NCI-H748 treated with DMSO at 0.1 percent for 48 hours (cell line): ENCODE data around the gene TBC1D14.
"Not testable (repeated sequence)": the region's sequence is repeated elsewhere in the genome, so short reads cannot be mapped to it uniquely, and the experiment has no call there.

ENCODE experiments used
- DNase-seq: peaks from one replicate; lab custom pipeline; 2025; lab: John Stamatoyannopoulos, UW

The TBC1D14 gene

DNA sequence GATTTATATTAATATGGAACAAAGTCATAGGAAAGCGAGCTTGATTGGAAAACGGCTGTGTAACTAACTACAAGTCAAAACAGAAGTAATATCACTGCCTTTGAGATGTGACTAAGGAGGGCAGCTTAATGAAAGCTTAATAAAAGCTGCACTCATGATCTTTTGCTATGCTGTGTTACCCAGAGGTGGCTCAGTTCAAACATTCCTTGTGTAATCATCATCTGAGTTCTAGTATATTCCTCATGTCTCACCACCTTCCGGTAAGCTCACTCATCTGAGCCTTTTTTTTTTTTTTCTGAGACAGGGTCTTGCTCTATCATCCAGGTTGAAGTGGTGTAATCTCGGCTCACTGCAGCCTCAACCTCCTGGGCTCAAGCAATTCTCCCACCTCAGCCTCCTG, 153.2 kb downstream of the TBC1D14 start:
- no peak for DNase-seq

DNA sequence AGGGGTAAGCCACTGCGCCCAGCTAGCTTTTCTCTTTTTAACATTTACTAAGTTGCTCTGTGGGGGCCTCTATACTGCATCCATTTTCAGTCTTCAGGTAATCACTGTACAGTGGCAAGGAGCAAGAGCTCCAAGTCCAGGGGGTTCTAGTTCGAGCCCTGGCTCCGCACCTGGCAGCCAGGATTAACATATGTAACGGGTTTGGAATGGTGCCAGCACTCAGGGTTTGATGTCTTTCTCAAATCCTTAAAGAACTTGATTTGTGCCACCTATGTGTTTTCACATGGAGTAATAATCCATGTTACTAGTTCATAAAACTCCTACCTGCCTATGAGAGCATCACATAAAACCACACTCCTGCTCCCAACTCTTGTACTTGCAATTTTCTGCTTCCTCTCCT, 153.7 kb downstream of the TBC1D14 start:
- DNase-seq: no peak

DNA sequence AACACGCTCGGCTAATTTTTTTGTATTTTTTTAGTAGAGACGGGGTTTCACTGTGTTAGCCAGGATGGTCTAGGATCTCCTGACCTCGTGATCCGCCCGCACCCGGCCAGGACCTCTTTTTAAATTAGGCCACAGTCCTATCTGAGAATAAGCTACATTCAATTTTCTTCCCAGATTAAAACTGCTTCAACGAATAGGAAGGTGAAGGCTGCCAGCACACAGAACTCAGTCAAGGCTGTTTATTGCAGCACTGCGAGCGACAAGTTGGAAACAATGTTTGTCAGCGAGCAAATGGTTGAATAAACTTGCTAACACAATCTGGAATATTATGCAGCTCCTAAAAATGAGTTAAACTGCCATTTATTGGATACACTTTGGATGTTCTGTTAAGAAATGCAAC, 156.4 kb downstream of the TBC1D14 start:
- DNase-seq: no peak

DNA sequence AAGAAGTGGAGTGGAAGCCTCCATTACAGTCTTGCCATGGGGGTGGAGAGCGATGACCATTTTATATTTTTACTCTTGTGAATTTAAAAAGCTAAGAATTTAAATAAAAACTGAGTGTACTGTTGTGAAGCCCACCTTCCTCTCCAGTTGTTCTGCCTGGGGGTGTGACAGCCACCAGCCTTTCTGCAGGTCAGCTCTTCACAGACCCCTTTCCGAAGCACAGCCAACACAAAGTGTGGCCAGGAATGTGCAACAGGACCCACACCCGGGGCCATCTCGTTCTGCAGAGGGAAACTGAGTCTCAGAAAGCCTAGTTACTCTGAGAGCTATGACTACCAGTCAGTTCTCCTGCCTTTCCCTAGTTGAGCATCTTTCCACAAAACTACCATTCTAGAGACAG, 156.9 kb downstream of the TBC1D14 start:
- no peak for DNase-seq

DNA sequence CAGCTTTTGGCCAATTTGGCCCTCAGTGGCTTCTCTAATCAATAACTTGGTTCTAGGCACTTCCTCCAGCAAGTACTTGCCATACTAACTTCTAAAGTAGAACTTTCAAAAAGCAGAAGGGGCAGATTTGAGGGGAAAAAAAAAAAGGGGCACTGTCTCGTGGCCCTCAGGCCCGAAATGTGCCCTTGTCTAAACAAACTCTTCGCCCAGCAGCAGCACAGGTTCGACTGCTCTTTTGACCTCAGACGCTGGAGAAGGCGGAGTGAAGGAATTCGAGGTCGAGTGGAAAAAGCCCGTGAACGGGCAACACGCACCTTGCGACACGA, 157.5 kb downstream of the TBC1D14 start:
- no peak for DNase-seq

DNA sequence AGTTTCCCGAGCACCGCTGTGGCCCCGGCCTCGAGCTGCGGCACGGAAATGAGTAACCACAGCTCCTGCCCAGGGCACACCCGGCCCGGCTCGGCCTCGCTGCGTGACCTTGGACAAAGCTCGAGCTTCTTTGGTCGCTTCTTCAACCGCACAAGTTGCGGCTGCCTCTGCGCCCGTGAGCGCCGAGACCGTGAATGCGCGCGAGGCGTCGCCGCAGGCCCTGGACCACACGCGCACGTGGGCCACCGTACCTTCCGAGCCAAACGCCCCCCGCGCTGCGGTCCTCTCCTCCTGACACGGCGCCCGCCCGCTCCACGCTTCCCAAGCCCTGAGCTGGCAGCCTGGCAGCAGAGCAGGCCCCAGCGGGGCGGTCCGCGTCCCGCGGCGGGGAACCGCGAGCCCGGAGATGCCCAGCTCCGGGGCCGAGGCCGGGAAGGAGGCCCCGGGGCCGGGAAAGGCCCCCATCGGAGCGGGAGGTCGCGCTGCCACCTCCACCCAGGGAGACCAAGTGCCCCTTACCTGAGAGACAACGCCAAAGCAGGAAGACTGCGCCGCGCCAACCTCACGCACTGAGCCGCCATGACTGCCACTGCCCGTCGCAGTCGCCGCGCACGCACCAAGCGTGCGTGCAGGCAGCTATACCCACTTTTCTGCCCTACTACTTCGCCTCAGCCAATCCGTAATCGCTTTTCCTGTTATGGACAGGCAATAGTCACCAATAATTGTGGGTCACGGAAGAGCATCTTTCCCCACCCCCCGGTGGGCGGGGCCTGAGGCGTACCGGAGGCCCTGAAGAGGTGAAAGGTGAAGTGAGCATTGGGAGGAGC, 158.0 kb downstream of the TBC1D14 start, which contains the start of gene GRPEL1:
Gene GRPEL1 (minus strand): TSS at position 613 of the 827 bp plus-strand sequence. CDS start 32 bp downstream, at position 581.
- peak; percentile 93 for DNase-seq

DNA sequence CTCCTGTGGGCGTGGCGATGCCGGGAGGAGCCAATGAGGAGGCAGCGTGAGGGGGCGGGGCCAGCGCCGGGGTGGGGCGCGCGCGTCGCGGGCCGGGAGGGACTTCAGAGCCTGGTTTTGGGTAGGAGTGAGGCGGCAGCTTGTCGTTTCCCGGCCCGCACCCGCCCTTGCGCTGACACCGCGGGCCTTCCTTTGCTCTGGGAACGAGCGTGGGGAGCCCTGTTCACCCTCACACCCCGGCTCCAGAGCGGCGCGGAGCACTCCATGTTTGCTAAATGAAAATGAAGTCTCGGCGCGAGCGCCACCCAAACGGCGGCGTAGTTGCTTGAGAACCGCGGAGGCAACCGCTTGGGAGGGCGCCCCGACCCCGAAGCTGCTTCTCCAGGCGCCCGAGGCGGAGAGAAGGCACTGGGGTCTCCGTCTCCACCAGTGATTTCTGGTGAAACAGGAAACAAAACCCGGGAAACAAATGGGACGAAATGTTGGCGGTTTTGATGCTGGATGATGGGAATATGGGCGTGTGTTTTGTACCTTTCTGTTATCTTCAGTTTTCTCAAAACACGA, 158.7 kb downstream of the TBC1D14 start:
- DNase-seq: no peak

DNA sequence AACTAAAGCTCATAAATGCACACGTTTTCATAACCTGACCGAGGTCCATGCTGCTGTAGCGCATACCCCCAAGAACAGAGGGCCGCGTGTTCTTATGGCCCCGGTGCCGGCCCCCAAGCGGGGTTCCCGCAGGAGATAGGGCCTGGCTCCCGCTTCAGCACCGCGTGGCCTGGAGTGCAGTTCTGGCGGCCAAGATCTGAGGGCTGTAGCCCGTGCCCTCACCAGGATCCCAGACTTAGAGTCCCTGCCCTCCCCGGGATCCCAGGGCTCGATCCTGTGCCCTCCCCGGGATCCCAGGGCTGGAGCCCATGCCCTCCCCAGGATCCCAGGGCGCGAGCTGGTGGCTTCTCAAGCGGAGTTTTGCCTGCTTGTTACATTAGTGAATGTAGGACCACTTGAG, 159.3 kb downstream of the TBC1D14 start:
- no peak for DNase-seq

DNA sequence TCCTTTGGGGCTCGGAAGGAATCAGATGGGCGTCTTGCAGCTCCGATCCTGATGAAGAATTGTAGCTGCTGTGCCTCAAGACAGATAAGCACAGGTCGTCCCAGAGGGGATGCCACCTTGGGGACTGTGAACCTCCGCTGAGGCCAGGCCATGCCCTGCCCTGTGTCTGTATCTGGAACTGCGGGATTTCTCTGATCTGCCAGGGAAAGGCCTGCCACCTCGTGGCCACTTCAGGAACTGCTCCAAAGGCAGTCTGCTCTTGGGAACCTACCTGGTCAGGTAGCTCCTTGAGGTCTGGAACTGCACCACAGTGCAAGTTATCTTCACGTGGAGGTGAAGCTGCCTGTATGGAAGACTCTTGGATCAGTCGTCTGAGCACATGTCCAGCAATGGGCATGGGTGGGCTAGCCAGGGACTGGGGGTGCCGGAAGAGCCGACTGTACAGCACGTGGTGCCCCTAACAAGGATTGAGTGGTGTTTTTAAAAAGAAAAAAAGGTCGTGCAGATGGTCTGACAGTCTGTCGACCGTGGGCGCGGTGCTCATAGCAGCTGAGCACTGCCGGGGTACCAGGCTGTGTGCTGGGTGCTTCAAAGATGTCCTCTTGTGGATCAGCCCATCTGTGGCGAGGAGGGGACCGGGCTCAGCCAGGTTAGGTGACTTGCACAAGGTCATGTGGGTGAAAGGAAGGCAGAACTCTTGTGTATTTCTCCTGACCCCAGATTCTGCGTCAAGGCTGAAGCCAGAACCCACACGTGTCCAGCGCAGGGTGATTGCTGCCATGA, 161.3 kb downstream of the TBC1D14 start:
- DNase-seq: peak; percentile 54

DNA sequence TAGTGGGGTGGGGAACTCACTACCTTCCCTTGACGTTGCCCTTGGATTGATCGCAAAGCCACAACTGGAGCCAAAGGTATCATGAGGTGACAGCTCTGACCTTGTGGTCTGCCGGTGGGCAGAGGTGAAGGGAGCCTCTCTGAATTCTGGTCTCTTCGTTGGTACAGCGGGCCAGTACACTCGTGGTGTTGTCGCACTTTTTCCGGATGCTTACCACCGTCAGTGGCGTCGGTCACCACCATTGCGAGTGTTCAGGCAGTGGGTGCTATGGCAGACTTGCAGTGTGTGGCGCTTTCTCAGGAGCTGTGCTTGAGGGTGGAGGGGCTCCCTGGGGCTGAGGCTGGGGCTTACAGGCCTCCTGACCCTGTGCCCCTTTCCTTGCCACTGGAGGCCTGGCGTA, 163.4 kb downstream of the TBC1D14 start:
- DNase-seq: no peak

DNA sequence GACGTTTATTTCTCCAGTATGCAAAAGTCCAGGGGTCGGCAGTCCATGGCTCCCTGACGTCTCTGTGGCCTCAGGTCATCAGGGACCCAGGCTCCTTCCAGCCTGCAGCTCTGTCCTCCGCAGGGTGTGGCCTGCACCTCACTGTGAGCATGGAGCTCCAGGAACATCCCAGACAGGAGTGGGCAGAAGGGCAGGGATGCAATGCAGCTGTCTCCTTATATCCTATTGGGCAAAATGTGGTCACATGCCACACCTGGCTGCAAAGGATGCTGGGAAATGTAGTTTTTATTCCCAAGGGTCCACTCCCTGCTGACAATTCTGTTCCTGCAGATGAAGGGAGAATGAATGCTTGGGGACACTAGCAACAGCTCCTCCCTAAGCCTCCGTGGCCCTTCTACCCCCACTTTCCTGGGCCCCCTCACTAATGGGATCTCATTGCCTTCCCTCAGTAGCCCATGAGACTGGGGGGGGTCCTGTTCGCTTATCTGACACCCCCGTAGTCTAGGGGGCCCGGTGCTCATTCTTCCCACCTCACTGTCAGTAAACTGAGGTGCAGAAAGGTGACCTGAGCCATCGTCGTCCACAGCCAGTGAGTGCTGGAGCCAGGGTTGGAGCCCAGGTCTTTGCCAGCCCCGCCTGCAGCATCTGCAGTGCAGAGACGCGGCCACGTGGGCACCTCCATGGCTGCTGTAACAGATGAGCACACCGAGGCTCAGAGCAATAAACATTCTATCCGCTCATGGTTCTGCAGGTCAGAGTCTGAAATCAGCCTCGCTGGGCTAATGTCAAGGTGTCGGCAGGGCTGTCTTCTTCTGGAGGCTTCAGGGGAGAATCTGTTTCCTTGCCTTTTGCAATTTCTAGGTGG, 164.1 kb downstream of the TBC1D14 start:
- DNase-seq: peak; percentile 3

DNA sequence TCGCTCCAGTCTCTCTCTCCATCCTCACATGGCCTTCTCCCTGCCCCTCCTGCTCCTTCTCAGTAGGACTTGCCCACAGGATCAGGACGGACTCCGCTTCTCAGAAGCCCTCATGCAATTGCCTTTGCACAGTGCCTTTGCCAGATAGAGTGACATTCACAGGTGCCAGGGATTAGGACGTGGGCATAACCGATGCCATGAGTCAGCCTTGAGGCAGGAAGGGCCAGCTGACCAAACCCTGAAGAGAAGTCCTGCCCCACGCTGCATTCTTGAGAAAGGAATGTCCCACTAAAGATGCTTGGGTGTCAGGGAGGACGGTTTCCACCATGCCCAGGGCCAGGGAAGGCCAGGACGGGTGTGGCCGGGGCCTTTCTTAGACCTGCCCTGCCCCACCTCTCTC, 164.8 kb downstream of the TBC1D14 start:
- DNase-seq: no peak

DNA sequence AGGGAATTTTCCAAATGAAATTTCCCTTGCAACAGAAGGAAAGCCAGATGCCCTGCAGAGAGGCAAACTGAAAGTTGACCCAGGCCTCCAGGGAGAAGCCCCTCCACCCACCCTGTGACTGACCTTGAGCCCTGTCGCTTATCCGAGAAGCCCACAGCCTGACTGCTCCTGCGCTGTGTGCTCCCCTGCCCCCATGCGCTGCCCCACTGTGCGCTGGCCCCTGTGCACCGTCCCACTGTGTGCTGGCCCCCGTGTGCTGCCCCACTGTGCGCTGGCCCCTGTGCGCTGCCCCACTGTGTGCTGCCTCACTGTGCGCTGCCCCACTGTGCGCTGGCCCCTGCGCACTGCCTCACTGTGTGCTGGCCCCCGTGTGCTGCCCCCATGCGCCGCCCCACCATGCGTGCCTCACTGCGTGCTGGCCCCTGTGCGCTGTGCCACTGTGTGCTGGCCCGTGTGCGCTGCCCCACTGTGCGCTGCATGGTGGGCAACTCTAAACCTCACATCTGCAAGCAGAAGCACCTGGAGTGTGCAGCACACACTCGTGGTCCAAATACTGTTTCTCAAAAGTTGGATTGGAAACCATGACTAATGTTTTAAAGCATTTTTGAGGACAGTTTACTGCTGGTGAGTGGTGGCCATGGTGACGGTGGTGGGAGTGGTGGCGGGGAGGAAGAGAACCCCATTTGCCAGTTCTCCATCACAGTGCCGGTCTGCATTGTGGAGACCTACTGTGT, 166.5 kb downstream of the TBC1D14 start:
- DNase-seq: no peak

DNA sequence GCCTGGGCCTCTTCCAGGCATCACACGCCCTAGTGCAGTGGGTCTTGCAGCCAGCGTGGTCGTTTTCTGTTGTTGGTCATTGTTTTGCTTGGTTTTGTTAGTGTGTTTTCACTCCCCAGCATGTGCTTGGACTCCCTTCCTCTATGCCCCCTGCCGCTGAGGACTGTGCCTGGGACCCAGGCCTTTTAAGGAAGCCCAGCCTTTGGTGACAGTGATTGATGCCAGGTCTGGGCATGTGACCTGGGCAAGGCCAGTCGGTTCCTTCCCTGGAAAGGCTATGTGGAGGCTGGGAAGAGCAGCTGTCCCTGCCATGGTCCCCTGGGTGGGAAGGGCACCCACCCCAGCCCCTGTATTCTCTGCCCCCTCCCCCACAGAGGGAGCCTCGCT, 167.1 kb downstream of the TBC1D14 start:
- no peak for DNase-seq

DNA sequence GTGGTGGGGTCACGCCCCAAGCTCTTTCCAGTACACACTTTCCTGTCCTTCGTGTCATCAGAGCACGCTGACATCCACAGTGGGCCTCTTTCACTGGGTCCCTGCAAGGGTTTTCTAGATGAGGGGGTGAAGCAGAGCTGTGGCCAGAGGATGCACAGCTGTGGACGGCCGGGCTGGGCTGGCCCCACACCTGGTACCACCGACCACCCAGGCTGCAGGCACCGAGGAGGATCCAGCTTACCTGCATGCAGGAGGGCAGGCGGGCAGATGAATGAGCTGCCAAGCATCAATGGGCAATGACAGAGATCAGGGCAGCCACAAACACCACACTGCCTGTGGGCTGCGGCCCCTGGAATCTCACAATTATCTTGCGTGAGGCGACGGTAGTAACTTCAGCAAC, 167.7 kb downstream of the TBC1D14 start:
- no peak for DNase-seq

DNA sequence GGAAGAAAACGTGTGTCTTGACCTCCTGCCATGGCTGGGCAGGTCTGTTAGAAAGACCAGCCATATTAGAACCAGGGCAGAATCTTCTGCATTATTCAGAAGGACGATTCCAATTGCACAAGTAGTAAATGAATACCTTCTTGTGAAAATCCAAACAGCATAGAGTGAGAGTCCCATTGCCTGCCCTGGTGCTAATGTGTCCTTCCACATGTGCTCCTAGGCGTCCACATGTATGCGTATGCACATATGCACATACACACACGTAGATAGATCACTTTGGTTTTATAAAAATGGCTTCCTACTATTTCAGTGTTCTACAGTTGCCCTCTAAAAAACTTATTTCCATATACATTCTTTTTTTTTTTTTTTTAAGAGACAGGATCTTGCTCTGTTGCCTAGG, 168.4 kb downstream of the TBC1D14 start:
- no peak for DNase-seq

DNA sequence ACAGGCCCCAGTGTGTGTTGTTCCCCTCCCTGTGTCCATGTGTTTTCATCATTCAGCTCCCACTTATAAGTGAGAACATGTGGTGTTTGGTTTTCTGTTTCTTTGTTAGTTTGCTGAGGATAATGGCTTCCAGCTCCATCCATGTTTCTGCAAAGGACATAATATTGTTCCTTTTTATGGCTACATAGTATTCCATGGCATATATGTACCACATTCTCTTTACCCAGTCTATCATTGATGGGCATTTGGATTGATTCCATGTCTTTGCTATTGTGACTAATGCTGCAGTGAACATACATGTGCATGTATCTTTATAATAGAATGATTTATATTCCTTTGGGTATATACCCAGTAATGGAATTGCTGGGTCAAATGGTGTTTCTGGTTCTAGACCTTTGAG, 169.9 kb downstream of the TBC1D14 start:
- DNase-seq: not testable (repeated sequence)

DNA sequence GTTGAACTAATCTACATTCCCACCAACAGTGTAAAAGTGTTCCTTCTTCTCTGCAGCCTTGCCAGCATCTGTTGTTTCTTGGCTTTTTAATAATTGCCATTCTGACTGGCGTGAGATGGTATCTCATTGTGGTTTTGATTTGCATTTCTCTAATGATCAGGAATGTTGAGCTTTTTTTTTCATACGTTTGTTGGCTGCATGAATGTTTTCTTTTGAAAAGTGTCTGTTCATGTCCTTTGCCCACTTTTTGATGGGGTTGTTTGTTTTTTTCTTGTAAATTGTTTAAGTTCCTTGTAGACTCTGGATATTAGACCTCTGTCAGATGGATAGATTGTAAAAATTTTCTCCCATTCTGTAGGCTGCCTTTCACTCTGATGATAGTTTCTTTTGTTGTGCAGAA, 170.3 kb downstream of the TBC1D14 start:
- not testable (repeated sequence) for DNase-seq
